ENCODE results near the gene HOXB1. TPM values are rescaled to one million over a fixed set of nuclear protein-coding genes. Genes with fewer than 3 reads are reported as not detected.
A peak's percentile ranks its signal among the peaks of the same experiment; 100 is the strongest.

HOXB1 gene
- total RNA-seq, 2 experiments from 2014 or later = not detected

DNA sequence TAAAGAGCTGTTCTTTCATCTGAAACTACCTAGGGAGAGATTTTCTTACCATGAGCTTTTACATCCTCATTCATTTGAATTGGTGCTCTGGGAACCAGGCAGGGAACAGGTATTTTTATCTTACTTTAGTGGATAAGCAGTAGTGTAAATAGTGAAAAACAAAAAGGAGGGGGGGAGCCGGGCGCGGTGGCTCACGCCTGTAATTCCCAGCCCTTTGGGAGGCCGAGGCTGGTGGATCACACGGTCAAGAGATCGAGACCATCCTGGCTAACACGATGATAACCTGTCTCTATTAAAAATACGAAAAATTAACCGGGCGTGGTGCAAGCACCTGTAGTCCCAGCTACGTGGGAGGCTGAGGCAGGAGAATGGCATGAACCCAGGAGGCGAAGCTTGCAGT lies 41.0 kb downstream of the HOXB1 start:
- TF ChIP-seq, protein P1, sequence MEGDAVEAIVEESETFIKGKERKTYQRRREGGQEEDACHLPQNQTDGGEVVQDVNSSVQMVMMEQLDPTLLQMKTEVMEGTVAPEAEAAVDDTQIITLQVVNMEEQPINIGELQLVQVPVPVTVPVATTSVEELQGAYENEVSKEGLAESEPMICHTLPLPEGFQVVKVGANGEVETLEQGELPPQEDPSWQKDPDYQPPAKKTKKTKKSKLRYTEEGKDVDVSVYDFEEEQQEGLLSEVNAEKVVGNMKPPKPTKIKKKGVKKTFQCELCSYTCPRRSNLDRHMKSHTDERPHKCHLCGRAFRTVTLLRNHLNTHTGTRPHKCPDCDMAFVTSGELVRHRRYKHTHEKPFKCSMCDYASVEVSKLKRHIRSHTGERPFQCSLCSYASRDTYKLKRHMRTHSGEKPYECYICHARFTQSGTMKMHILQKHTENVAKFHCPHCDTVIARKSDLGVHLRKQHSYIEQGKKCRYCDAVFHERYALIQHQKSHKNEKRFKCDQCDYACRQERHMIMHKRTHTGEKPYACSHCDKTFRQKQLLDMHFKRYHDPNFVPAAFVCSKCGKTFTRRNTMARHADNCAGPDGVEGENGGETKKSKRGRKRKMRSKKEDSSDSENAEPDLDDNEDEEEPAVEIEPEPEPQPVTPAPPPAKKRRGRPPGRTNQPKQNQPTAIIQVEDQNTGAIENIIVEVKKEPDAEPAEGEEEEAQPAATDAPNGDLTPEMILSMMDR (IDR thresholded peaks at IDR 0.05) = no peak
- H3K36me3 ChIP-seq (ENCODE audit: insufficient read depth, low read length) = no peaks in the 10 kb centered on the region
- H3K4me1 Mint-ChIP-seq (ENCODE audit: low read depth) = peaks cover 3% of the 10 kb centered on the region
- no peak overlapping the region for H3K4me3 Mint-ChIP-seq
- H3K27ac Mint-ChIP-seq = no peak overlapping the region
- no peak for DNase-seq
- peaks cover 30% of the 10 kb centered on the region for H3K27me3 Mint-ChIP-seq
- intact Hi-C loops (cut with DNase I, micrococcal nuclease) = loop anchor here (5.0 kb wide), 2 partner anchors 53 to 103 kb away; partner anchors contain the start of genes HOXB3 (in 1 of the 2) and HOXB5 (in 1 of the 2)
- H3K27me3 ChIP-seq (ENCODE audit: control insufficient read depth in 1 of 2, insufficient read depth in 2 of 2, low read length in 2 of 2) = peaks cover 7 to 12% of the 10 kb centered on the region in 2 experiments
- no peak overlapping the region for H3K27ac ChIP-seq (ENCODE audit: low read depth in 1 of 2, low read length in 2 of 2)
- peaks cover 21% of the 10 kb centered on the region for H3K4me1 ChIP-seq (ENCODE audit: insufficient read depth, low read length)
- ATAC-seq (ENCODE audit: poor library complexity) = no peak
- no peaks in the 10 kb centered on the region for H3K9me3 Mint-ChIP-seq
- H3K4me3 ChIP-seq (ENCODE audit: low read length) = no peak overlapping the region
- ChIA-PET CTCF (interaction anchor here (1.4 kb wide), 1 partner anchor 137 kb away, joined by 3 read pairs; no protein-coding TSS in a partner anchor), POLR2A (no interaction called here)
- no peaks in the 10 kb centered on the region for H3K36me3 Mint-ChIP-seq (ENCODE audit: low read depth)
- no peaks in the 10 kb centered on the region for H3K9me3 ChIP-seq (ENCODE audit: control insufficient read depth in 1 of 2, insufficient read depth in 1 of 2, low read length in 2 of 2)

DNA sequence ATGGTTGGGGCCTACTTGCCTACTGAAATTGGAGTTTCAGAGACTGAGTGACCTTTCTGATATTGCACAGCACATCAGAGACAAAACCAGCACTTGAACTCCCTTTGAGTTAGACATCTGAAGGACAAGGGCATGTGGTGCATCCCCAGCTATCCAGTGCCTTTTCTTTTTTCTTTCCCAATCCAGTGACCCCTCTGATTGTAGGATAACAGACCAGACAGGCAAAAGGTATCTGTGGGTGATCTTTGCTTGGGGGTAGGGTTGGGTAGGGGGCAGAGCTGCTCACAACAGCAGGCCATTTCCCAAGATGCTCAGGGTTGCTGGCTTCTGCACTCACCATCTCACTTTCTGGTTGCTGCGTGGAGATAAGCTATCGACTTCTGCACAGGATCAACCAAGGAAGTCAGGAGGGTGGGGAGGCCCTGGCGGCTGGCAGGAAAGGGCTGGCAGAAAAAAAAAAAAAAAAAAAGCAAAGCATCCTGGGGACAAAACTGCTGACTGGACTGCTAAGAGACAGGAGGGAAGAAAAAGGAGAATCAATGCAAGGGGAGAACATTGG lies 42.2 kb downstream of the HOXB1 start:
- Mint-ChIP-seq H3K27ac (no peak overlapping the region), H3K4me3 (no peak overlapping the region), H3K36me3 (ENCODE audit: low read depth) (no peaks in the 10 kb centered on the region), H3K9me3 (no peaks in the 10 kb centered on the region), H3K27me3 (peaks cover 21% of the 10 kb centered on the region), H3K4me1 (ENCODE audit: low read depth) (peaks cover 3% of the 10 kb centered on the region)
- H3K27ac ChIP-seq (ENCODE audit: low read depth in 1 of 2, low read length in 2 of 2) = no peak overlapping the region
- peaks cover 21% of the 10 kb centered on the region for H3K4me1 ChIP-seq (ENCODE audit: insufficient read depth, low read length)
- DNase-seq = peak in 1 of 14 experiments; percentile 27
- H3K4me3 ChIP-seq (ENCODE audit: low read length) = no peak overlapping the region
- H3K27me3 ChIP-seq (ENCODE audit: control insufficient read depth in 1 of 2, insufficient read depth in 2 of 2, low read length in 2 of 2) = peaks cover 7 to 12% of the 10 kb centered on the region in 2 experiments
- no peak for ATAC-seq (ENCODE audit: poor library complexity)
- TF ChIP-seq, protein P1 (IDR thresholded peaks at IDR 0.05) = no peak
- intact Hi-C loops (cut with DNase I, micrococcal nuclease) = no loop called here
- ChIA-PET POLR2A (no interaction called here), CTCF (no interaction called here)
- H3K36me3 ChIP-seq (ENCODE audit: insufficient read depth, low read length) = no peaks in the 10 kb centered on the region
- H3K9me3 ChIP-seq (ENCODE audit: control insufficient read depth in 1 of 2, insufficient read depth in 1 of 2, low read length in 2 of 2) = no peaks in the 10 kb centered on the region

DNA sequence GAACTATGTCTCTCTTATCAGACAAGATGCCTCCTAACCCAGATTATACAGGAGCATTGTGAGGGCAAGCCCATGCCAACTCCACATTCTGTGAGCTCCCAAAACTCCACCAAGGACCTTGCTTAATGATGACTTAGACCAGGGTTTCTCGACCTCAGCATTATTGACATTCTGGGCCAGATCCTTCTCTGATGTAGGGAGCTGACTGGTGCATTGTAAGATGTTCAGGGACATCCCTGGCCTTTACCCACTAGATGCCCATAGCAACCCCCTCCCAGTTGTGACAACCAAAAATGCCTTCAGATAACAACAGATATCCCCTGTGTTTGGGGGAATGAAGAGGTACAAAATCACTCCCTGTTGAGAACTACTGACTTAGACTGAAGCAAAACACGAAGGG lies 43.6 kb downstream of the HOXB1 start:
- intact Hi-C loops (cut with DNase I, micrococcal nuclease) = no loop called here
- Histone ChIP-seq H3K4me1 (ENCODE audit: insufficient read depth, low read length) (peaks cover 16% of the 10 kb centered on the region), H3K36me3 (ENCODE audit: insufficient read depth, low read length) (no peaks in the 10 kb centered on the region), H3K27ac (ENCODE audit: low read depth in 1 of 2, low read length in 2 of 2) (no peak overlapping the region), H3K27me3 (ENCODE audit: control insufficient read depth in 1 of 2, insufficient read depth in 2 of 2, low read length in 2 of 2) (peaks cover 0 to 5% of the 10 kb centered on the region in 2 experiments), H3K4me3 (ENCODE audit: low read length) (no peak overlapping the region), H3K9me3 (ENCODE audit: control insufficient read depth in 1 of 2, insufficient read depth in 1 of 2, low read length in 2 of 2) (no peaks in the 10 kb centered on the region)
- no peaks in the 10 kb centered on the region for H3K9me3 Mint-ChIP-seq
- no peak for ATAC-seq (ENCODE audit: poor library complexity)
- peaks cover 9% of the 10 kb centered on the region for H3K4me1 Mint-ChIP-seq (ENCODE audit: low read depth)
- TF ChIP-seq, protein P1 (IDR thresholded peaks at IDR 0.05) = no peak
- CTCF ChIA-PET = no interaction called here
- POLR2A ChIA-PET = no interaction called here
- H3K27ac Mint-ChIP-seq = no peak overlapping the region
- H3K36me3 Mint-ChIP-seq (ENCODE audit: low read depth) = no peaks in the 10 kb centered on the region
- DNase-seq = no peak
- peaks cover 21% of the 10 kb centered on the region for H3K27me3 Mint-ChIP-seq
- H3K4me3 Mint-ChIP-seq = no peak overlapping the region

Data from CD4-positive, alpha-beta T cell (primary cell).